NCI-H187 treated with DMSO at 0.1 percent for 48 hours (cell line): Measurements from ENCODE around the gene JMJD1C.

Experiments
- DNase-seq: peaks from one replicate; lab custom pipeline; 2025; lab: John Stamatoyannopoulos, UW

Gene JMJD1C

DNA sequence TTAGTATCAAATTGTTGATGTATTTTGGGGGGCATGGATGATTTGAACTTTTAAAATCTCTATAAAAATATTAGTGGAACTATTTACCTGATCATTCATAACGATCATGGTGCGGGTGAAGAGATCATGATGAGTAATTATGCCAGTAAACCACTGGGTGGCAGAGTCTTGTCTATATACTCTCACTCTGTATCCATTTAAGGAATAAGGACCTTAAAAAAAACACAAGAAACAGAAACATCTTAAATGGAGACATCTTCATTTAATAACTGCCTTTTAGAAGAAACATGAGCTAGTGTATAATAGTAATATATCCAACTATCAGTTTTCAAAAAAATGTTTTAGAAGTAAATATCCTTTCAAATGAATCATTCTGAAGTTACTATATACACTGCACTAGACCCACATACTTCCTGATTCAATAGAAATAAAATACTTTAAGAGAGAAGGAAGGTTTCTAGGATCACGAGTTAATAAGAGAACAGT, 248.6 kb downstream of the JMJD1C start:
- no peak for DNase-seq

DNA sequence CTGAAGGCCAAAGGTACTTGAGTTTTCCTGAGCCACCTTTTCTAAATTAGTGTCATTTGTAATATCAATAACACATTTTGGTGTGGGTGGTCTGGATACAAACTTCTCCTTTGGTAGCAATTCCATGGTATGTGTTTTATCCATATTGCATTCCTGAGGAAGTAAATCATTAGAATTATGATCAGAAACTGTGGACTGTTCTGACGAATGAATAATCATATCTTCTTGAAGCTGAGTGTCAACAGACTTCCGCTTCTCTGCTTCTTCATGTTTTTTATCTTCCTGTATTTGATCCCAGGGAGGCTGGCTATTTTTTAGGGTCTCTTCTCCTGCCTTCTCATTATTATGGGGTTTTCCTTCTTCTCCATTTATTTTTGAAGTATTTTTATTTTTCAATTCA, 251.2 kb downstream of the JMJD1C start:
- no peak for DNase-seq

- DNase-seq: no peak
These were observed 252.3 kb downstream of the JMJD1C start for GRCh38 chr10:63213489-63213888.

GRCh38 chr10:63210611-63211196, 255.1 kb downstream of the JMJD1C start:
- no peak for DNase-seq

DNA sequence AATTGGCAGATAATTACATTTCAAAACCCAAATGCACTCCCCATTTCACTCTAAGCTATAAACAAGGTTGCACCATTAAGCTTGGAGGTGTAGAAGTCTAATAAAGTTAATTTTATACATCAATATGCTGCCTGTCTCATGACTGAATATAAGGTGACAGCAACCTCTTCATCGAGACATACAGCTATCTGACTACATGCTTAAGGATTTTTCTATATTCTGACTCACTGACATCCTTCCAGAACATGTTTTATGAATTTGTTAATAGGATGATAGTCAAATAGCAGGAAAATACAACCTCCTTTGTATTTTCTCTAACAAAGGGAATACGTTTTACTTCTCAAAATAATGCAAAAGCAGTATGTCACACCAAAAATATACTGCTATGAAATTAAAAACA, 256.1 kb downstream of the JMJD1C start:
- no peak for DNase-seq

DNA sequence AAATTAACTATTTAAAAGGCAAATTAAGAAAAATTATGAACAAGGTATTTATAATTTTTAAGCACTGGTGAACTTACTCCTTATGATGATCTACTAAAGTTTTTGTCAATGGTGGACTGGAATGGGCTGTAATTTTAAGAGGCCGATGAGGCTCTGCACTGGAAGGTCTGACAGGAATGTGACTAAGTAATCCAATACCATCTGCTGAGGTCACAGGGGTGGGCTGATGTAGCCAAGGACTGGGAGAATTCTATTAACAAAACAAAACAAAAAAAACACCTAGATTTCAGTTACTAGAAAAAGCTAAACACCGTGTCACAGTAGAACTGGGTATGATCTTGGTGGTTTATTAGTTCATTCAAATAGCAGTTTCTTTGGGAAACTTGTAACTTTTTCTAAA, 256.8 kb downstream of the JMJD1C start:
- no peak for DNase-seq

- DNase-seq: no peak
These were observed 258.6 kb downstream of the JMJD1C start for GRCh38 chr10:63206997-63207811.

DNA sequence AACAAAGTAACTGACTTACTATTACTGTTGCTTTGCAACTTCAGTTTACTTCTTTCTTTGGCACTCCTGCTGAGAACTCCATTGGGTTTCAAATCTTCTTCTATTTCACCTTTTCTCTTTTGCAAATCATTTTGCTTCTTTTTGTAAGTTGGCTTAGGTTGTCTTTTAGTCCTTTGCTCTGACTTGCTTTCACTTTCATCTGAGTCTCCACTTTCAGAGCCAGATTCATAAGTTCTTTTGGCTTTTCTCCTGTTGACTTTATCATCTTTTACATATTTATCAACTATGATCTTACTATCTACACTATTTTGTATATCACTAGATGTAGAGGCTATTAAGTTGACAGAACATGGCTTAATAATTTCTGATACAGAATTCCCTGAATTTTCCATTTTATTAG, 259.2 kb downstream of the JMJD1C start:
- DNase-seq: no peak

- no peak for DNase-seq
These were observed 260.4 kb downstream of the JMJD1C start for GRCh38 chr10:63205421-63205820.

- DNase-seq: no peak
These were observed 260.9 kb downstream of the JMJD1C start for GRCh38 chr10:63204667-63205391.

DNA sequence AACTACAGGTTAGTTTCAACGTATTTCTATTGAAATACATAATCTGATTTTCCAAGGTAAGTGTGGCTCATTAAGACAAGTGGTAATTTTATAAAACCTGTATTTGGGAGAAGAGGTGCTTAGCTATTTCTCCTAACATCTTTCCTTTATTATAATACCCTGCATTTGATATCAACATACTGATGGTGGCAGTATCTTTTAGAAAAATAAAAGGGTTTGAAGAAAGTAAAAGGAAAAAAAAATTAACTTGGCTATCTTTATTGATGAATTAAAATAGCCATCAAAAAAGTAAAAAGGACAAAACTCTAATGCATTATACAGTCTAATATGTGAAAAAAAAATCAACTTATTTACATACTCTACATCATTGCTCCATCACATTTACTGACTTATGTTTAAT, 264.7 kb downstream of the JMJD1C start:
- no peak for DNase-seq

DNA sequence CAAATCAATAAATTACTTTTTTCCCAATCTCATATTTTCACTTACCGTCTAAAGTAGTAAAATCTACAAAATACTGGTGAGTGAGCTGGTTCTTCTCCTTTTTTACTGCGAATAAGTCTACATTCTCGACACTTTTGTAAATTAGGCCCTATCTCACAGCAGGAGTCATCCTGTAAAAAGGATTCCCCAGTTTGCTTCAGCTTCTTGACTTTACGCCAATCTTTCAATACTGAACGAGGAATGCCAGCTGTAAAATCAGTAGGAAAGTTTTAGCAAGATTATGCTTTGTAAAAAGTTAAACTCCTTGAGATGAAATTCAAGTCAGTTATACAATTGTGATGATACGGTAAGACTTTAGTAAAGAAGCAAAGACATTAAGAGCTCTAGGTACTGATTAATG, 265.3 kb downstream of the JMJD1C start:
- DNase-seq: no peak

GRCh38 chr10:63199716-63200115, 266.1 kb downstream of the JMJD1C start:
- no peak for DNase-seq

DNA sequence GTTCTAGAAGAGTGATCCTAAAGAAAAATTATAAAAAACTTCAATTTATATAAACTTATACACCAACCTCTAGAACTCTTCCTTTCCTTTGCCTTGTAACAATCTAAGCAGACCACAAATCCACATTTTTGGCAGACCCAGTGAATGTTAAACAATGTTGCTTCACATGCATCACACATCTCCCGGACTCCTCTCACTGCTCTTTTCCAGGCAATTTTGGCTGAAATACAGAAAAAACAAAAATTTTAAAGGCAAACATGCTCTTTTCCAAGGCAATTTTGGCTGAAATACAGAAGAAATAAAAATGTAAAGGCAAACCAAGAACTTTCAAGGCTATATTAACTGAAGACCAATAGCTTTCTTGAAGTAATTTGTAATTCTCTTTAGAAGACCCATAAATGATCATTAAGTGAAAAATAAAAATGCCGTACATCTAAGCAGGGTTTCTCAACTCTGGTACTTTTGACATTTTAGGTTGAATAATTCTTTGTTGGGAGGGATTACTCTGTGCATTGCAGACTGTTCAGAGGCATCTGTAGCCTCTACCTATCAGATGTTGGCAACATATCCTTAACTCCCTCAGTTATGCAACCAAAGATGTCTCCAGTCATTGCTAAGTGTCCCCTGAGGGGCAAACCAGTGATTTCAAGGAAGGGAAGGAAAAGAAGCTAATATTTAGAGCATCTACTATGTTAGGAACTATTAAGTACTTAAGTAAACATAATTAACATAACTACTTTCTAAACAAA, 268.3 kb downstream of the JMJD1C start:
- no peak for DNase-seq

DNA sequence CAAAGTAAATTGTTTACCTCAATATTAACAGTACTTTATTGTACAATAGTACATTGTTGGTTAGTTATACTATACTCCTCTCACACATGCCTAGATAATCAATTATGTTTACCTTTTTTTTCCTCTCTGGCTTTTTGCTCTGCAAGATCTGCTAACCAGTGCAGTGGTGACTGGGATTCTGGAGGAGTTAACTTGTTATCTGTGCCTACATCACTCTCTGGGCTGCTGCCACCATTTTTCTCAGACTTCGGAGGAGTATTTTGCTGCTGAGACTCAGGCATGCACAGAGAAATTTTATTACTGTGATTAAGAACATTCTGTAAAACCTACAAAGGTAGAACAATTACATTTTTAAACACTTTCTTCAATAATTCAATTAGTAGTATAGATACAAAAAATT, 273.0 kb downstream of the JMJD1C start:
- no peak for DNase-seq

DNA sequence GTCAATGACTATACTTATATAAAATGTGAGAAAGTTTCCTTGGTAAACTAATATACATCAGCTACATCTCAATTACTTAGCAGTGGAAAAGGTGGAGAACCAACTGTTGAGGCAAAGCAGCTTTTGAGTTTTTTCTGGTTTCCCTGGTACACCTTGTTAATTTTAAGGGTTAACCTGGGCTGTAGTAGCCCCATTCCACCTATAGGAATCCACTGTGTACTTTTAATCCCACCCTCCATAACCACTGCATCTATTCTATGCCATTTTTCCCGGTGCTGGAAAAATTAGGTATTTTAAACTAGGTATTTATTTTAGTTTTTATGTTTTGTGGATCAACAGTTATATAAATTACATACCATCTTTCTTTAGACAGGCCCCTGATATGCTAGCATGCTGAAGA, 290.2 kb downstream of the JMJD1C start:
- DNase-seq: no peak

DNA sequence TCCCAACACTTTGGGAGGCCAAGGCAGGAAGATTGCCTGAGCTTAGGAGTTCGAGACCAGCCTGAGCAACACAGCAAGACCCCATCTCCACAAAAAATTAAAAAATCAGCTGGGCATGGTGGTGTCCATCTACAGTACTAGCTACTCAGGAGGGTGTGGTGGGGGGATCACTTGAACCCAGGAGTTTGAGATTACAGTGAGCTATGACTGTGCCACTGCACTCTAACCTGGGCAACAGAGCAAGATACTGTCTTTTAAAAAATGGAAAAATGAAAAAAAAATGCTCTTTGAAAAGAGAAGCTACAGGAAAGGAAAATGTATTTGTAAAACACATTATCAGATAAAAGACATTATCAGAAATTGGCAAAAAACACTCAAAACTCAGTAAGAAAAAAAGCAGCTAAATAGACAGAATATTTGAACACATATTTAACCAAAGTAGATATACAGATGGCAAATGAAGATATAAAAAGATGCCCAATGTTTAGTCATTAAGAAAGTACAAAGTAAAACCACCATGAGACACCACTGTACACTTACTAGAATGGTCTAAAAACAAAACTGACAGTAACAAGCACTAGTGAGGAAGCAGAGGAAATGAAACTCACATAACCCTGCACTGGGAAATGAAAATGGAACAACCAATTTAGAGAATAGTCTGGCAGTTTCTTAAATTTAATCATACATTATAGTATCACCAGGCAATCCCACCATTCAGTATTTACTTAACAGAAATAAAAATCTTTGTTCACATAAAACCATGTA, 292.1 kb downstream of the JMJD1C start:
- no peak for DNase-seq

- DNase-seq: no peak
These were observed 293.9 kb downstream of the JMJD1C start for GRCh38 chr10:63171926-63172325.

GRCh38 chr10:63171255-63171855, 294.4 kb downstream of the JMJD1C start:
- no peak for DNase-seq

- DNase-seq: no peak
These were observed 296.2 kb downstream of the JMJD1C start for GRCh38 chr10:63169624-63170023.

- DNase-seq: no peak
These were observed 296.8 kb downstream of the JMJD1C start for GRCh38 chr10:63168821-63169462.
